SK-N-SH (cell line): ENCODE data around the gene UBXN10. TPM values are rescaled to one million over a fixed set of nuclear protein-coding genes. Genes with fewer than 3 reads are reported as not detected.

Experiments
- CTCF ChIA-PET: fragments of 300-600, 350-600 bp; formaldehyde crosslinking; extraction: SDS; loops from one replicate; lab custom pipeline; 2021; lab: Yijun Ruan, JAX
- POLR2A ChIA-PET: fragments of 350-600 bp; sonication (Branson Sonifier 250); formaldehyde crosslinking; extraction: SDS; loops from one replicate; lab custom pipeline; 2020; ENCODE audit warnings: antibody characterized with exemption, inconsistent platforms; lab: Yijun Ruan, JAX
- DNase-seq: peaks from one replicate; pipeline ENCODE4 v3.0.0; 2012
- H2AFZ ChIP-seq: fragments of 200-600 bp; sonication (generic); 2 replicates; pipeline ENCODE4 v1.8.1; 2016; ENCODE audit warnings: antibody characterized with exemption, mild to moderate bottlenecking, low read depth
- H3F3A ChIP-seq: fragments of 200-600 bp; sonication (generic); replicated peaks from 2 replicates; pipeline ENCODE3; 2016; ENCODE audit warnings: antibody characterized with exemption, mild to moderate bottlenecking; ENCODE audit not compliant: insufficient read depth
- H3K27ac ChIP-seq, 2 experiments: fragments of 200-500 bp in 1 of 2; fragments of 200-600 bp in 1 of 2; sonication (Bioruptor generic) in 1 of 2; sonication (generic), shearing (Covaris generic) in 1 of 2; 2 replicates each; pipeline versions ENCODE4 v1.5.1 to v1.6.1; 2014 to 2016; ENCODE audit warnings: low read depth in 2 of 2, inconsistent platforms in 1 of 2, low read length in 1 of 2, mild to moderate bottlenecking in 1 of 2, mixed read lengths in 1 of 2
- H3K27me3 ChIP-seq: fragments of 200-600 bp; sonication (generic), shearing (Covaris generic); 2 replicates; pipeline ENCODE4 v1.6.1; 2016; ENCODE audit warnings: mixed run types; ENCODE audit not compliant: insufficient read depth
- H3K36me3 ChIP-seq, 2 experiments: fragments of 200-500 bp in 1 of 2; fragments of 200-600 bp in 1 of 2; sonication (Bioruptor generic) in 1 of 2; sonication (generic) in 1 of 2; replicated peaks in 1 of 2; 2 replicates each; pipeline versions ENCODE3 to v1.5.1; 2014 to 2016; ENCODE audit warnings: low read length in 1 of 2, mild to moderate bottlenecking in 1 of 2; ENCODE audit not compliant: insufficient read depth in 2 of 2, control insufficient read depth in 1 of 2
- H3K4me1 ChIP-seq, 2 experiments: fragments of 200-500 bp in 1 of 2; fragments of 200-600 bp in 1 of 2; sonication (Bioruptor generic) in 1 of 2; sonication (generic), shearing (Covaris generic) in 1 of 2; 2 replicates each; pipeline versions ENCODE4 v1.5.1 to v1.6.1; 2014 to 2016; ENCODE audit warnings: low read depth in 1 of 2, low read length in 1 of 2, mixed run types in 1 of 2; ENCODE audit not compliant: insufficient read depth in 2 of 2, control insufficient read depth in 1 of 2
- H3K4me2 ChIP-seq: fragments of 200-600 bp; sonication (generic), shearing (Covaris generic); 2 replicates; pipeline ENCODE4 v1.6.1; 2017; ENCODE audit warnings: mixed run types
- H3K4me3 ChIP-seq, 2 experiments: fragments of 200-500 bp in 1 of 2; fragments of 200-600 bp in 1 of 2; sonication (Bioruptor generic) in 1 of 2; sonication (generic), shearing (Covaris generic) in 1 of 2; 2 replicates each; pipeline versions ENCODE4 v1.5.1 to v1.8.1; 2014 to 2016; ENCODE audit warnings: low read depth in 2 of 2, inconsistent platforms in 1 of 2, low read length in 1 of 2, mild to moderate bottlenecking in 1 of 2, mixed read lengths in 1 of 2, moderate library complexity in 1 of 2
- H3K79me2 ChIP-seq: fragments of 200-600 bp; sonication (generic); 2 replicates; pipeline ENCODE4 v1.8.1; 2017; ENCODE audit warnings: mild to moderate bottlenecking; ENCODE audit not compliant: insufficient read depth
- H3K9ac ChIP-seq: fragments of 200-600 bp; sonication (generic); 2 replicates; pipeline ENCODE4 v1.6.1; 2017; ENCODE audit warnings: mixed run types
- H3K9me2 ChIP-seq: fragments of 200-600 bp; sonication (generic); 2 replicates; pipeline ENCODE4 v1.6.1; 2017; ENCODE audit warnings: mixed run types
- H3K9me3 ChIP-seq: fragments of 200-600 bp; sonication (generic); 2 replicates; pipeline ENCODE4 v1.6.1; 2017; ENCODE audit warnings: mixed run types, mild to moderate bottlenecking, moderate library complexity
- H4K20me1 ChIP-seq: fragments of 200-600 bp; sonication (generic); 2 replicates; pipeline ENCODE4 v1.6.1; 2017; ENCODE audit warnings: mild to moderate bottlenecking, mixed run types; ENCODE audit not compliant: insufficient read depth
- CHD2 ChIP-seq: fragments of 150-350 bp; IDR thresholded peaks from 2 replicates; pipeline ENCODE4 v1.6.1; 2018; ENCODE audit warnings: low read length; ENCODE audit not compliant: partially characterized antibody
- CTCF ChIP-seq: fragments of 200-600 bp; sonication (generic); IDR thresholded peaks from 2 replicates; pipeline ENCODE4 v1.6.1; 2017; ENCODE audit warnings: antibody characterized with exemption, mild to moderate bottlenecking, moderate library complexity
- FOXJ3 ChIP-seq: sonication (generic); formaldehyde crosslinking; IDR thresholded peaks from 2 replicates; pipeline ENCODE4 v1.5.1; 2020; ENCODE audit warnings: mild to moderate bottlenecking, missing genetic modification reagents
- MXI1 ChIP-seq: IDR thresholded peaks from 2 replicates; pipeline ENCODE4 v1.6.1; 2012; ENCODE audit warnings: mild to moderate bottlenecking, low read depth, low read length, improper control_type of control experiment
- NRF1 ChIP-seq: IDR thresholded peaks from 2 replicates; pipeline ENCODE4 v1.6.1; 2012; ENCODE audit warnings: low read depth, mild to moderate bottlenecking, low read length
- POLR2AphosphoS5 ChIP-seq: IDR thresholded peaks from 2 replicates; pipeline ENCODE4 v1.6.1; 2012; ENCODE audit warnings: low read depth, low read length
- REST ChIP-seq: IDR thresholded peaks from 2 replicates; pipeline ENCODE4 v1.6.1; 2012; ENCODE audit warnings: mild to moderate bottlenecking, low read depth, low read length, moderate library complexity
- SMC3 ChIP-seq: IDR thresholded peaks from 2 replicates; pipeline ENCODE4 v1.6.1; 2012; ENCODE audit warnings: low read depth, low read length, improper control_type of control experiment
- WGBS: methylation state at CpG from one replicate; pipeline ENCODE4 v1.1.6; 2017; ENCODE audit warnings: low lambda C conversion rate; 5-methylcytosine and 5-hydroxymethylcytosine counted together
- polyA plus RNA-seq, 3 experiments: library from polyadenylated mRNA; depleted of rRNA; stranded (reverse); fragments of >200 nt; gene quantifications; 2 replicates each; pipeline ENCODE4 v1.2.3, GENCODE V29; 2012

UBXN10 gene
- polyA plus RNA-seq, 1 of the 3 experiments (the other 2 are of a cell fraction), result not detected

- CTCF ChIA-PET, result interaction anchor here (1.1 to 17.8 kb wide), 8 partner anchors 11 to 340 kb away, joined by 3 to 243 read pairs (median 10); partner anchors contain the start of gene PLA2G2E
- H3K4me2 ChIP-seq, result no peak overlapping the region
- no peaks in the 10 kb centered on the region for H3F3A ChIP-seq
- no peaks in the 10 kb centered on the region for H3K36me3 ChIP-seq
- H3K27me3 ChIP-seq, result no peaks in the 10 kb centered on the region
- no peaks in the 10 kb centered on the region for H3K9me3 ChIP-seq
- TF ChIP-seq MXI1, result no peak
- no peak for TF ChIP-seq SMC3
- TF ChIP-seq CHD2, result no peak
- TF ChIP-seq FOXJ3 (CRISPR knock-in tag), result no peak
- TF ChIP-seq POLR2AphosphoS5, result no peak
- TF ChIP-seq NRF1, result no peak
- WGBS, result 75% methylated on average over 13 of the region's 18 CpGs
- no peak overlapping the region for H3K9ac ChIP-seq
- no peak for DNase-seq
- H3K27ac ChIP-seq, result no peak overlapping the region
- no peaks in the 10 kb centered on the region for H3K9me2 ChIP-seq
- H3K4me1 ChIP-seq, result peaks cover 0 to 5% of the 10 kb centered on the region in 2 experiments; a peak in 1 of 4 replicates
- H3K79me2 ChIP-seq, result no peaks in the 10 kb centered on the region
- no peak overlapping the region for H3K4me3 ChIP-seq
- no peaks in the 10 kb centered on the region for H4K20me1 ChIP-seq
- no peak overlapping the region for H2AFZ ChIP-seq
- POLR2A ChIA-PET, result no interaction called here
Observed at GRCh38 chr1:20154301-20154831, 31.5 kb upstream of the UBXN10 start.

- CTCF ChIA-PET, result interaction anchor here (1.1 to 17.8 kb wide), 4 partner anchors 10 to 335 kb away, joined by 3 to 243 read pairs (median 4); partner anchors contain the start of gene PLA2G2E
- no peaks in the 10 kb centered on the region for H4K20me1 ChIP-seq
- WGBS, result 27% methylated on average over 6 of the region's 7 CpGs
- H3K36me3 ChIP-seq, result no peaks in the 10 kb centered on the region
- no peak for DNase-seq
- H3K79me2 ChIP-seq, result no peaks in the 10 kb centered on the region
- no peaks in the 10 kb centered on the region for H3K9me3 ChIP-seq
- no peak overlapping the region for H3K4me3 ChIP-seq
- H2AFZ ChIP-seq, result no peak overlapping the region
- H3K4me1 ChIP-seq, result no peaks in the 10 kb centered on the region
- TF ChIP-seq CTCF (no peak), REST (no peak)
- TF ChIP-seq, all 33 proteins: peak for 0
- Histone ChIP-seq H3K4me2 (no peak overlapping the region), H3K9me2 (no peaks in the 10 kb centered on the region), H3K27me3 (no peaks in the 10 kb centered on the region), H3F3A (no peaks in the 10 kb centered on the region), H3K27ac (no peak overlapping the region), H3K9ac (no peak overlapping the region)
- POLR2A ChIA-PET, result no interaction called here
Observed at GRCh38 chr1:20158358-20159070, 27.4 kb upstream of the UBXN10 start.
